HG03342 (cell line): ENCODE data around the gene KDM5C.
A peak's percentile ranks its signal among the peaks of the same experiment; 100 is the strongest.
"Not testable (repeated sequence)": the region's sequence is repeated elsewhere in the genome, so short reads cannot be mapped to it uniquely, and the experiment has no call there.

Experiments used
- ATAC-seq: cut with Tn5 transposase; IDR thresholded peaks from one replicate; pipeline ENCODE4 v1.9.1; 2021; ENCODE audit warnings: mild to moderate bottlenecking, moderate library complexity; ENCODE audit not compliant: unreplicated experiment

KDM5C gene

DNA sequence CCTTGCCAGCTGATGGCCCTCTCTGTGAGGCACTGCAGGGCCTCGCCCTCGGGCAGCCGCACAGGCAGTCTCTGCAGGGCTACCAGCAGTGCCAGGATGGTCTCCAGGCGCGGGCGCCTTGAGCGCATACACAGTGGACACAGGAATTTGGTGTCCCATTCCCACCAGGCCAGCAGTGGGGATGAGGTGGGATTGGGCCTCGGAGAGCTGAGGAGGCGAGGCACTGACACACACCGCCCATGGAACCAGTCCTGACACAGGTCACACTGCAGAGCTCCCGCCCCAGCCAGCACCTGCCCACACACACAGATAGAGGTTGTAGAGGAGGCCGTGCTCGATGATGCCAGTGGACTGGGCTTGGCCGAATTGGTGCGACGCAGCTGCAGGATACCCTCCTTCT, 30.7 kb downstream of the KDM5C start:
- no peak for ATAC-seq

DNA sequence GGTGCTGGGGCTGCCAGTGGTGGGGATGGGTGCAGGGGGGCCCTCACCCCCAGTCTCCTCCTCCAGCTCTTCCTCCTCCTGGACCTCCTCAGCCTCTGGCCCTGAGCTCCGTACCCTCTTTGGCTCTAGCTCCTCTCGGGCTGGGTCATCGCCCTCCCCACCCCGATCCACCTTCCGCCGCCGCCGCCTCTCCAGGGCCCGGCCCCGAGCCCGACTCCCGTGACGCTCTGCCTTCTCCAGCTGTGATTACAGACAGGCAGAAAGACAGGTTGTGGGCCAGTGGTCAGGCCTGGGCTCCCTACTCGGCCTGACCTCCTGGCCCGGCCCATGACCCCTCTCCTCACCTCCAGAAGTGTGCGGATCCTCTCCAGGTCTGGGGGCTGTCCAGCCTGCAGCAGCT, 31.9 kb downstream of the KDM5C start:
- ATAC-seq = no peak

DNA sequence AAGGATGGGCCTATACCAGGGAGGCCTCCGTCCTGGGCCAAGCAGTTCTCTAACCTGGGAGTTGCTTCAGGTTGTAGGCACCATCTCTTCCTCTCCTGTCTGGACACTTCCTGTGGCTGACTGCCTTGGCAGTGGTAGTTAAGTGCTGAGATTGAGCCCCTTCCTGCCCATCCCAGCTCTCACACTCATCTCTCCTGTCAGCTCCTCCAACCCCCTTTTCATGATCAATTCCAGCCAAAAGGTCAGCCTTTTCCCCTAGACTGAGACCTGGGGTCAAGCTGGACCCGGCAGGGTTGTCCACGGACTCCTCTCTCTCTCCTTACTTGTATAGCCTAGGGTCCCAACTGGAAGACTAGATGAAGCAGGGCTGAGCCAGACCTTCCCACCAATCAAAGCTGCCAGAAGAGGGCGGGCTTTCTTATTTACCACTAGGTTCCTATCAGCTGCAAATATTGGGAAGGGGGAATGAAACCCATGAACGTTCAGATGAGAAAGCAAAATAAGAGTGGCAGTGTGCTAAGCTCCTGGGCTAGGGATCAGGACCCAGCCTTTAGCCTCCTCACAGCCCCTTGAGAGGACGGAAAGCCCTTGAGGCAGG, 34.5 kb downstream of the KDM5C start:
- ATAC-seq = no peak

DNA sequence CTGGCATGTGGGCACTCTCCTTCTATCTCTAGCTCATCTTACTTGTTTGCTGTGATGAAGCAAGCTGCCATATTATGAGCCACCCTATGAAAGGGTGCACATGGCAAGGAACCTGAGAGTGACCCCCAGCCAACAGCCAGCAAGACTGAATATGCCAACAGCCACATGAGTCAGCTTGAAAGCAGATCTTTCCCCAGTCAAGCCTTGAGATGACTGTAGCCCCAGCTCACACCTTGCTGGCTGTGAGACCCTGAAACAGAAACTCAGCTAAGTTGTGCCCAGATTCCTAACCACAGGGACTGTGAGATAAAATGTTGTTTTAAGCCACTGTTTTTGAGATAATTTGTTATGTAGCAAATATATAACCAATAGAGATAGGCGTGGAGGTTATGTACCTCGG, 36.2 kb downstream of the KDM5C start:
- peak; percentile 80 for ATAC-seq

DNA sequence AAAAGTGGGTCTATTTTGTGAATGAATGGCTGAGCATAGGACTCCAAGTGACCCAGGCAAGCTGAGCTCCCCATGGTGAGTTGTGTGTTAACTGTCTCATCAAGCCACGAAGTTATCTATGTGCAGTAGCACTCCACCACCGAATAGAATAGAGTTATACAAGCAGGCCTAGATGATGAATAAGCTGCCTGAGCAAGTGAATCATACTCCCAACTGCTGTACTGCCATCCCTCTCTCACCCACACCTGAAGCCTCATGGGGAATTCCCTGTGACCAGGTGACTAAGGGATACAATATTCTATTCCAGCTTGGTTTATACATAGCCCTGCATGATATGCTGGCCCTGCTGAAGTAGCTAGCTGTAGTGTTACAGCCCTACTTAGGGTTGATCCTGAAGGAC, 38.7 kb downstream of the KDM5C start:
- ATAC-seq = no peak

DNA sequence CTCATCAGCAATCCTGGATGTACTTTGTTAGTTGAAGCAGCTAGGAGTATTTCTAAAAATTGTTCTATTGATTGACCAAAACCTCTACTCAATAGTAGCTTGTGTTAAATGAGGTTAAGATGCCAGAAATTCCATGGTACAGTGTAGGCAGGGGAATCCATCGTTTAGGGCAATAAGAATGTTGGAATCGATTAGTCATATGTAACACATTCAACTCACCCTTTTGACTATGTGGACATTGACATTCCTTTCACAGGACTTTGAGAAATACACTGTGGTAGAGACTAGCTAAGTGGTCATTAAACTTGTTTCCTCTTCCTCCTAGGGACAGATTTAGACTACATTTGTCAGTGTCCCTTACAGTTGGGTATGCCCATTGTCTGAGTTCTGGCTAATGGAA, 40.2 kb downstream of the KDM5C start:
- ATAC-seq = no peak

DNA sequence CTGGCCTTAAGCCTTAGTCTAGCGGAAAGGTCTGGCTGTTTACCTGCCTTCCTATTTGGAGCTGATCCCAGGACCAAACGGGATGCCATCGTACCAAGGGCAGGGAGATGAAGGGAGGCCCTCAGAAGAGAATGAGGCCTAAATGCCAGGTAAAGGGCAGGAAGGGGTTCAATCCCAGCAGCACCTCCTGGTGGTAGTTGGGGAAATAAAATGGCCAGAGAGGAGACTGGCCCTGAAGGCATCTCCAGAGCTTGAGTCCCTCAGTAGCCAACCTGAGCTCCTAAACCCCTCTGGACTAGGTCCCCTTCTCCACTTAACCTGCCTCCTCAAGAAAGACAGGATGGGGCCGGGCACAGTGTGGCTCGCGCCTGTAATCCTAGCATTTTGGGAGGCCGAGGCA, 53.7 kb downstream of the KDM5C start:
- no peak for ATAC-seq

DNA sequence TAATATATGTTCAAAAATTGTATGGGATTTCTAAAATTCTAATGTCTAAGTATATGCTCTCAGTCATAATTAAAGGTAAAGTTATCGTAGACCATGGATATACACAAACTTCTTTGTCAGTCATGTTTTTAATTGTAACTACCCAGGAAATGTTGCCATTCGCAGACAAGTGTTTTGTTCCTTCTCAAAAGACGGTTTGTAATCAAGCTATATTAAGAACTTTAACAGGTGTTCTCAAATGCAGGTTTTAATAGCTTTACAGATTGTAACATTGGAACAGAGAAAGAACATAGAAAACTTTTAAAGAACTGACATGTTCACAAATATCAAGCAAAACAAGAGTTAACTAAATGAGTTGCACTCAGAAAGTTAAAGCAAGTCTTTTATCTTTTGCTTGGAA, 58.9 kb downstream of the KDM5C start:
- ATAC-seq = no peak

DNA sequence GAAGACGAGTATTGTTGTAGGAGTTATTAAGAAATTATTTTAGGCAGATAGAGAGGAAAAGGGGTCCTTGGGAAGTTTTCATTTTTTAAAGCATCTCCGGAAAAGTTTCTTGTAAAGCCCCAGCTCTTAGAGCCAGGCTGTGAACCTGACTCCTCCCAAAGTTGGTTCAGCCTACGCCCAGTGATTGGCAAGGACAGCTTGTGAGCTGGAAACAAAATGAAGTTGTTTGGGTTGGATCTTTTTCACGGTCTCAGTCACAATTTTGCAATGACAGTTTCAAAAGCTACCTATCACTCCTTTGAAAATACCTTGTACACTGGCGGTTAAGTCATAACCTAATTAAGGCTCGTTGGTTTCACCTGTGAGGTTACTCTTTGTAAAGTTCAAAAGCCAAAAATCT, 60.4 kb downstream of the KDM5C start:
- not testable (repeated sequence) for ATAC-seq

DNA sequence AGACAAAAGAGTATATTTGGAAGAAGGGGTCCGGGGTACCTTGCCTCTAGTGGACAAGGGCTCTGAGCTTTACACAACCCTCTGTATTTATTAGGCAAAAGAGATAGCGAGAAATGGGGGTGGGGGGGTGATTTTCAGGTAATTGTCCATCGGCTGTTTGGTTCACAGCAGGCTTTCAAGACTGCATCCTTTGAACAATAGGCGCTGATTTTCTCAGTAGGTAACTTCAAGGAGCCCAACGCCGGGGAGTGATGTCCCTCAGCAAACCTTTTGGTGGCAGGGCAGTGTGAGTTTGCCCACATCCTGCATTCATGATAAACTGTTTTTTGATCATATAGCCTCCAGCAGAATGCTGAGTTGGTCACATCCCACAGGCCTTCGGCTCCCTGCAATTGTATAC, 61.6 kb downstream of the KDM5C start:
- no peak for ATAC-seq

DNA sequence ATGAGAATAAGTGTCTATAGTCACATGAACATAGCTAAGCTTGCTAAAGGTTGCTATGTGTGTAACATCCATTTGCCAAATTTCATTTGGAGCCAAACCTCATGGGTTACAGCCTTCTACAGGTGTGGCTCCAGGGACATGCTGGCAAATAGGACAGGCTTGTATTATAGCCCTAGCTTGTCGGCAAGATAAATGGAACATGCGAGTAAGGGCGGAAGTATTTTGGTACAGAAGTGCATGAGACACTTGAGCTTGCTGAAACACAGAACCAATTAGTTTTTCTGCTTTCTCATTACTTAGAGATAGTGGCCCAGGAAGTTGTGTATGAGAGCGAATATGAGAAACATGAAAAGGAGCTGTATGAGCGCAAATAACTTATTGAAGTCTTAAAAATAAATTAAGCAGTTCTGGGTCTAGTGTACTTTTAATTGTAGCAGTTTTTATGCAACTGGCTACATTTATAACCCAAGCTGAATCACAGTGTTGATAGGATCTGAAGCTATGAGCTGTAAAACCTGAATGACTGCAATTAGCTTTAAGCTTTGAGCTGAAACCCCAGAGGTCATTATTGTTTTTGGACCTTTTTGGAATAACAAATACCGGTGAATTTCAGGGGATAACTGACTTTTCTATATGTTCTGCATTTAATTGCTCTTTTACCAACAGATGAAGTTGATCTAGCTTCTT, 64.6 kb downstream of the KDM5C start:
- ATAC-seq = no peak

DNA sequence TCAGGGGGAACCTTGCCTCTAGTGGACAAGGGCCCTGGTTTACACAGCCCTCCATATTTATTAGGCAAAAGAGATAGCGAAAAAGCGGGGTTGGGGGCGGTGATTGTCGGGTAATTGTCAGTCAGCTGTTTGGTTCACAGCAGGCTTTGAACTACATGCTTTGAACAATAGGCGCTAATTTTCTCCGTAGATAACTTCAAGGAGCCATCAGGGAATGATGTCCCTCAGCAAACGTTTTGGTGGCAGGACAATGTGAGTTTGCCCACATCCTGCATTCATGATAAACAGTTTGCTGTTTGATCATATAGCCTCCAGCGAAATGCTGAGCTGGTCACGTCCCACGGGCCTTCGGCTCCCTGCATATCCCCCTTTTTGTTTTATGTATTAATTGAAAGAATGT, 65.8 kb downstream of the KDM5C start:
- no peak for ATAC-seq

DNA sequence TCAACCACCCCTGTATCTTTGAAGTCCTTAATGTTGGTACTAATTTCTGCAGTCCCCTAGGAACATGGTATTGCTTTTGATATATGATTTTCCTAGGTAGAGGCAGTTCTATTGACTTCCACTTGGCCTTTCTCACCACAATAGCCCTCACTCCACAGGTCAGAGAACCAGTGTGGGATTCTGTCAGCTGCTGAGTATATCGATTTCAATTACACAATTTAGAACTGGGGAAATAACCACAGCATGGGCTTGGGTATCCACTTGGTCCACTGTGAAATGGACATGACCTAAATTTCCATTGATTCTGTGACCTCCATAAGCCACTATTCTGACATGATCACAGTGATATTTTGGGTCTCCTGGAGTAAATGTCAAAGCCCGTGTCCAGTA, 68.8 kb downstream of the KDM5C start:
- ATAC-seq = no peak

DNA sequence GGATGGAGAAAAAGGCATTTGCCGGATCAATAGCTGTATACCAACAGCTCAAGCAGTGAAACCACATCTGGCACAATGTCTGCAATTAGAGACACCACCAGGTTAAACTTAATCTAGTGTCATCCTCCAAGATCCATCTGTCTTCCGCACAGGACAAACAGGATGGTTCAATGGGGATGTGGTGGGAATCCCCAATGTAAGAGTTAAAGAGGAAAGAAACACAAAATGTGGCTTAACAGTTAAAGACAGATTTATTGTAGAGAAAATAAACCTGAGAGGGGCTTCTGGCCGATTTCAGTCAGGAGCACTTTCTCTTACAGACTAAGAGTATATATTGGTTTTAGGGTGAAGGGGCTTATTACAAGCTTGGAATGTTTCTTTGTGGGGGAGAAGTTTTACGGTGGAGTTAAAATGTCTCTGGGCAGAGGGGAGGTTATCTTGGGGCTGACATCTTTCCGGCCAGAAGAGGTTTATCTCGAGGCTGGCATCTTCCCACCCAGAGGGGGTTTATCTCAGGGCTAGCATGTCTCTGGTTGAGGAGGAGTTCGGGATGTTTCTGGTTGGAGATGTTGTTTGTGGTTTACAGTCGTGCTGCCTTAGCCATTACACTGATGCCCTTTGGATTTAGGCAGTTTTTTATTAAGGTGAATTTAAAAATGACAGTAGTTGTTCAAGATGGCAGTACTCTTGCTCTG, 69.3 kb downstream of the KDM5C start:
- no peak for ATAC-seq

DNA sequence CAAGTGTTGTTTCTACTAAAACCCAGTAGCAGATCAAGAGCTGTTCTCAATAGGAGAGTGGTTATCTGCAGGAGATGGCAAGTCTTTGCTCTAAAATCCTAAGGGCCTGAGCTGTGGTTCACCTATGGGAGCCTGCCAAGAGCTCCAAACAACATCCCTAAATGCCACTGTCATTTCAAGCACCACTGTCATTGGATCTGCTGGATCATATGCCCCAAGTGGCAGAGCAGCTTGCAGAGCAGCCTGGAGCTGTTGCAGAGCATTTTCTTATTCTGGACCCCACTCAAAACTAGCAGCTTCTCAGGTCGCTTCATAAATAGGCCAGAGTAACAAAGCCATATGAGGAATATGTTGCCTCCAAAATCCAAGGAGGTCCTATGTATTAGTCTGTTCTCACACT, 71.4 kb downstream of the KDM5C start:
- no peak for ATAC-seq
